Body of pancreas (tissue), 4 donors: Measurements from ENCODE around the gene PIP5K1B. TPM values are rescaled to one million over a fixed set of nuclear protein-coding genes. Genes with fewer than 3 reads are reported as not detected.

Source experiments
- ATAC-seq: fragments of 150-250 bp; one replicate; pipeline ENCODE4 v1.9.1; 2016
- DNase-seq, 4 donors: peaks; one replicate each; pipeline ENCODE4 v3.0.0-alpha.2; 2019
- H3K27ac ChIP-seq, 4 donors: fragments of 200-600 bp; sonication (generic); 1 replicate in 3 of 4; 2 replicates in 1 of 4; pipeline versions ENCODE4 v1.5.1 to v1.6.1; 2016 to 2019; ENCODE audit warnings: mild to moderate bottlenecking in 1 of 4, mixed read lengths in 1 of 4, moderate library complexity in 1 of 4
- H3K27me3 ChIP-seq, 2 donors: fragments of 200-600 bp; sonication (generic); one replicate each; pipeline ENCODE4 v1.6.0; 2016; ENCODE audit warnings: mild to moderate bottlenecking in 1 of 2
- H3K36me3 ChIP-seq, 2 donors: fragments of 200-600 bp; sonication (generic); replicated peaks in 1 of 2; 2 replicates each; pipeline ENCODE4 v1.5.1; 2016; ENCODE audit warnings: low read depth in 2 of 2; ENCODE audit not compliant: insufficient read depth in 1 of 2
- H3K4me1 ChIP-seq: fragments of 200-600 bp; sonication (generic); one replicate; pipeline ENCODE4 v1.6.0; 2016
- H3K4me3 ChIP-seq, 2 donors: fragments of 200-600 bp; sonication (generic); 1 replicate in 1 of 2; 2 replicates in 1 of 2; pipeline ENCODE4 v1.5.1; 2016 to 2019
- H3K9me3 ChIP-seq, 3 donors: fragments of 200-600 bp; sonication (generic); 1 replicate in 2 of 3; 2 replicates in 1 of 3; pipeline ENCODE4 v1.5.1; 2016
- CTCF ChIP-seq, 7 experiments: fragments of 450-650 bp in 4 of 7; fragments of 200-600 bp in 3 of 7; sonication (generic) in 3 of 7; IDR thresholded peaks; one replicate each; pipeline ENCODE4 v1.5.1; 2016 to 2019; ENCODE audit warnings: antibody characterized with exemption in 7 of 7
- POLR2A ChIP-seq, 3 donors: fragments of 450-650 bp; IDR thresholded peaks; one replicate each; pipeline ENCODE4 v1.6.1; 2016; ENCODE audit warnings: antibody characterized with exemption in 3 of 3, mild to moderate bottlenecking in 2 of 3
- WGBS, 2 donors: methylation state at CpG; one replicate each; pipeline ENCODE4 v1.1.5; 2017; 5-methylcytosine and 5-hydroxymethylcytosine counted together
- intact Hi-C: fragments of 100-400 bp; cut with DNase I; formaldehyde crosslinking; loops from one replicate; pipeline ENCODE4 v1.15.1; 2023
- total RNA-seq, 2 donors: library from RNA; depleted of rRNA; stranded (reverse); fragments of >200 nt; gene quantifications; one replicate each; pipeline ENCODE4 v1.1.0, GENCODE V29; 2016

Gene PIP5K1B
- total RNA-seq, 2 donors from 2014 or later = 3.6 to 7.8 TPM

GRCh38 chr9:68957479-68957878 lies 252.4 kb downstream of the PIP5K1B start:
- H3K4me1 ChIP-seq = peaks cover 9% of the 10 kb centered on the region
- WGBS, 2 donors = 95 to 96% methylated on average over 1 of the region's 1 CpG
- no peak overlapping the region for H3K27ac ChIP-seq
- intact Hi-C loops = no loop called here
- H3K36me3 ChIP-seq = no peaks in the 10 kb centered on the region
- no peaks in the 10 kb centered on the region for H3K9me3 ChIP-seq
- H3K27me3 ChIP-seq = no peaks in the 10 kb centered on the region
- TF ChIP-seq CTCF (IDR thresholded peaks at IDR 0.05) (no peak), POLR2A (IDR thresholded peaks at IDR 0.05) (no peak)
- no peak for DNase-seq
- no peak for ATAC-seq
- H3K4me3 ChIP-seq = no peak overlapping the region

DNA sequence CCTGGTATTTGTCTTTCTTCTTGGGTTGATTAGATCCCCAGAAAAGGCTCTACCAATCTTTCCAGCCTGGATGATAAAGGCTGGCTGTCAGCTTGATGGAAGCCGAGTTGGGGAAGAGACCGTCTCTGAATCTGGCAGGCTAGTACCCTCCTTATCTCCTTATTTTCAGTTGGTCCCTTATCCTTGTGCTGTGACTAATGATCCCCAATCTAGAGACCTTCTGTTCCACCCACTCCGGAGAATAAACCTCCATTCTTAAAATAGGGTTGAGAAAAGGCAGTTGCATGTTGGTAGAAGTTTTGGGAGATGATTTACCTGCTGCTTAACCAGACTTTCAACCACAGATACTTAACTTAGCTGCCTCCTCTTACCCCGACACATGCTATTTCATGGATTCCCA lies 256.5 kb downstream of the PIP5K1B start:
- 52 to 67% methylated on average over 4 of the region's 4 CpGs for WGBS, 2 donors
- no peak for ATAC-seq
- intact Hi-C loops = no loop called here
- no peak for DNase-seq
- no peak overlapping the region for H3K27ac ChIP-seq
- no peaks in the 10 kb centered on the region for H3K27me3 ChIP-seq
- no peaks in the 10 kb centered on the region for H3K36me3 ChIP-seq
- H3K9me3 ChIP-seq = no peaks in the 10 kb centered on the region
- H3K4me1 ChIP-seq = peaks cover 29% of the 10 kb centered on the region
- TF ChIP-seq POLR2A (IDR thresholded peaks at IDR 0.05) (no peak), CTCF (IDR thresholded peaks at IDR 0.05) (no peak)
- no peak overlapping the region for H3K4me3 ChIP-seq

DNA sequence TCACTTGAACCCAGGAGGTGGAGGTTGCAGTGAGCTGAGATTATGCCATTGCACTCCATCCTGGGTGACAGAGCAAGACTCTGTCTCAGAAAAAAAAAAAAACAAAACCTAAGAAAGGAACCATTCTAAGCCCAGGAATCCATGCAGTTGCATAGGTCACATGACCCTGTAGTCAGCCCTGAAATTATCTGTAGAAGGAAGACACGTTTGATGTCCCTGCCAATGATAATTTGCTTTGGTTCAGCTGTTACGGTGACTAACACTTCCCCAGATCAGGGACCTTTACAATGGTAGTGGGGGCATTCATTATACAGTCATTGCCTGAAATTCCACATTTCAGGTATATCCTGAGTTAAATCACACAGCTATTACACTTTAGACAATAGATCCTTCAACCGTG lies 258.4 kb downstream of the PIP5K1B start:
- H3K9me3 ChIP-seq = no peaks in the 10 kb centered on the region
- ATAC-seq (no peak), DNase-seq (no peak)
- H3K4me1 ChIP-seq = peaks cover 29% of the 10 kb centered on the region
- no peak for TF ChIP-seq POLR2A (IDR thresholded peaks at IDR 0.05)
- no peak for TF ChIP-seq CTCF (IDR thresholded peaks at IDR 0.05)
- peak overlapping the region in 3 of 4 donors; percentile 6 to 56 (median 13) for H3K27ac ChIP-seq
- H3K4me3 ChIP-seq = no peak overlapping the region
- WGBS, 2 donors = 64 to 66% methylated on average over 3 of the region's 3 CpGs
- intact Hi-C loops = no loop called here
- H3K36me3 ChIP-seq = no peaks in the 10 kb centered on the region
- no peaks in the 10 kb centered on the region for H3K27me3 ChIP-seq

- no peaks in the 10 kb centered on the region for H3K36me3 ChIP-seq
- intact Hi-C loops = no loop called here
- H3K4me3 ChIP-seq = no peak overlapping the region
- WGBS, 2 donors = 40 to 45% methylated on average over 3 of the region's 3 CpGs
- ATAC-seq (no peak), DNase-seq (no peak)
- H3K27me3 ChIP-seq = no peaks in the 10 kb centered on the region
- TF ChIP-seq CTCF (IDR thresholded peaks at IDR 0.05) = no peak
- no peak for TF ChIP-seq POLR2A (IDR thresholded peaks at IDR 0.05)
- H3K4me1 ChIP-seq = peaks cover 29% of the 10 kb centered on the region
- H3K27ac ChIP-seq = peak overlapping the region in 2 of 4 donors; percentile 2 to 56
- H3K9me3 ChIP-seq = no peaks in the 10 kb centered on the region
Observed at GRCh38 chr9:68964102-68964541, 259.1 kb downstream of the PIP5K1B start.

DNA sequence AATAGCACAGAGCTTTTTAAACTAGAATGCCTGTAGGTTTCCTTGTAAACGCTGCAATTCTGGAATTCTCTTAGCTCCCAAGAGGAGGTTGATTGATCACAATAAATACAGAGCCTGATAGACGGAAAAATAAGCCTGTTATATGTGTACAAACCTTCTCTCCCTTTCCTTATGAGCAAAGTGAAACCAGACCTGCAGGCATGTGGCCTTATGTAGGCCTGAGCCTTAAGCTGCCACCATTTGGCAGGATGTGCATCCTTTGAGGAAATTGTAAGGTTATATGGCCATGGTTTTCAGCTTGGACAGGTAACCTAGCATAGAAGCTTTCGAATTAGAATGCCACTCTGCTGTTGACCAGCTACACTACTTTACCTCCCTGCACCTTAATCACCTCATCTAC lies 259.7 kb downstream of the PIP5K1B start:
- peaks cover 29% of the 10 kb centered on the region for H3K4me1 ChIP-seq
- no peaks in the 10 kb centered on the region for H3K36me3 ChIP-seq
- TF ChIP-seq CTCF (IDR thresholded peaks at IDR 0.05) = no peak
- no peaks in the 10 kb centered on the region for H3K9me3 ChIP-seq
- WGBS, 2 donors = 65 to 77% methylated on average over 3 of the region's 3 CpGs
- intact Hi-C loops = no loop called here
- no peaks in the 10 kb centered on the region for H3K27me3 ChIP-seq
- H3K4me3 ChIP-seq = no peak overlapping the region
- peak overlapping the region in 1 of 4 donors; percentile 56 for H3K27ac ChIP-seq
- no peak for ATAC-seq
- DNase-seq = no peak
